DOHH2 (cell line): ENCODE results near the gene AKNA.

Experiments
- H3F3A ChIP-seq: fragments of 200-600 bp; sonication (generic), shearing (Covaris generic); 2 replicates; pipeline ENCODE4 v1.6.0; 2016; ENCODE audit warnings: antibody characterized with exemption, mild to moderate bottlenecking; ENCODE audit not compliant: control insufficient read depth, insufficient read depth
- H3K27ac ChIP-seq: fragments of 200-600 bp; sonication (generic); 2 replicates; pipeline ENCODE4 v1.5.1; 2014; ENCODE audit warnings: low read depth, mild to moderate bottlenecking, low read length, moderate library complexity
- H3K27me3 ChIP-seq: fragments of 200-600 bp; sonication (generic); 2 replicates; pipeline ENCODE4 v1.6.1; 2014; ENCODE audit warnings: mild to moderate bottlenecking, low read length, mixed read lengths; ENCODE audit not compliant: control insufficient read depth
- H3K36me3 ChIP-seq: fragments of 200-600 bp; sonication (generic); 2 replicates; pipeline ENCODE4 v1.6.1; 2014; ENCODE audit warnings: mild to moderate bottlenecking, low read length, moderate library complexity, mixed read lengths; ENCODE audit not compliant: control insufficient read depth
- H3K4me1 ChIP-seq: fragments of 200-600 bp; sonication (generic); 2 replicates; pipeline ENCODE4 v1.6.1; 2014; ENCODE audit warnings: mild to moderate bottlenecking, low read length, mixed read lengths; ENCODE audit not compliant: control insufficient read depth
- H3K4me2 ChIP-seq: fragments of 200-600 bp; sonication (generic); 2 replicates; pipeline ENCODE4 v1.6.0; 2014; ENCODE audit warnings: mild to moderate bottlenecking, low read length, moderate library complexity
- H3K4me3 ChIP-seq: fragments of 200-600 bp; sonication (generic); 2 replicates; pipeline ENCODE4 v1.5.1; 2014; ENCODE audit warnings: mild to moderate bottlenecking, low read length, mixed read lengths
- H3K79me2 ChIP-seq: fragments of 200-600 bp; sonication (generic); 2 replicates; pipeline ENCODE4 v1.6.1; 2014; ENCODE audit warnings: mild to moderate bottlenecking, low read length, mixed read lengths; ENCODE audit not compliant: control insufficient read depth
- H3K9me2 ChIP-seq: fragments of 200-600 bp; sonication (generic); replicated peaks from 2 replicates; pipeline ENCODE4 v1.6.1; 2014; ENCODE audit warnings: mild to moderate bottlenecking, low read length, mixed read lengths; ENCODE audit not compliant: control insufficient read depth
- H3K9me3 ChIP-seq: fragments of 200-600 bp; sonication (generic); 2 replicates; pipeline ENCODE4 v1.6.1; 2014; ENCODE audit warnings: antibody characterized with exemption, low read length, mixed read lengths; ENCODE audit not compliant: control insufficient read depth, insufficient read depth
- H4K20me1 ChIP-seq: fragments of 200-600 bp; sonication (generic); 2 replicates; pipeline ENCODE4 v1.6.0; 2014; ENCODE audit warnings: low read depth, mild to moderate bottlenecking, antibody characterized with exemption, low read length, moderate library complexity; ENCODE audit not compliant: control insufficient read depth, insufficient read depth
- EZH2phosphoT487 ChIP-seq: fragments of 200-600 bp; sonication (generic); IDR thresholded peaks from 2 replicates; pipeline ENCODE4 v1.6.1; 2017; ENCODE audit warnings: borderline replicate concordance, mild to moderate bottlenecking, antibody characterized with exemption, low read length, moderate library complexity, mixed read lengths
- TF ChIP-seq, protein P1 (sequence below): fragments of 200-600 bp; sonication (generic); IDR thresholded peaks from one replicate; pipeline ENCODE4 v1.5.1; 2014; ENCODE audit warnings: antibody characterized with exemption, mild to moderate bottlenecking, low read depth, low read length; ENCODE audit not compliant: poor library complexity, severe bottlenecking

Gene AKNA

DNA sequence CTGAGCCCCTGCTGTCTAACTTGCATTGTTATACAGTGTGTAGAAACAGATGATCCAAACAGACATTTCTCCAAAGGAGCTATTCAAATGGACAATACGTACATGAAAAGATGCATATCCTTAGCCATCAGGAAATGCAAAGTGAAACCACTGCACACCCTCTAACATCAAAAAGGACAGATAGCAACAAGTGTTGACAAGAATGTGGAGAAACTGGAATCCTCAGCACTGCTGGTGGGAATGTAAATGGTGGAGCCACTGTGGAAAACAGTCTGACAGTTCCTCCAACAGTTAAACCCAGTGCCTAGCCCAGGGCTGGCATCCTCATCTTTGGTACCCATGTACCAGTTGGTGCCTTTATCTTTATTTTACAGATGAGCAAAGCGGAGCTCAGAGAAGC is 49.6 kb downstream of the AKNA start:
- H3F3A ChIP-seq: peaks cover 22% of the 10 kb centered on the region
- H3K36me3 ChIP-seq: peaks cover 87% of the 10 kb centered on the region
- no peaks in the 10 kb centered on the region for H3K4me1 ChIP-seq
- H3K27me3 ChIP-seq: no peaks in the 10 kb centered on the region
- H3K79me2 ChIP-seq: 0 out of 2 replicates have a peak, but pooled peaks cover 3% of the 10 kb centered on the region
- no peak overlapping the region for H3K4me3 ChIP-seq
- no peak overlapping the region for H3K27ac ChIP-seq
- no peak overlapping the region for H3K4me2 ChIP-seq
- H3K9me3 ChIP-seq: peaks cover 5% of the 10 kb centered on the region; the same call in 1 of the 2 replicates
- no peaks in the 10 kb centered on the region for H3K9me2 ChIP-seq
- TF ChIP-seq, protein P1, sequence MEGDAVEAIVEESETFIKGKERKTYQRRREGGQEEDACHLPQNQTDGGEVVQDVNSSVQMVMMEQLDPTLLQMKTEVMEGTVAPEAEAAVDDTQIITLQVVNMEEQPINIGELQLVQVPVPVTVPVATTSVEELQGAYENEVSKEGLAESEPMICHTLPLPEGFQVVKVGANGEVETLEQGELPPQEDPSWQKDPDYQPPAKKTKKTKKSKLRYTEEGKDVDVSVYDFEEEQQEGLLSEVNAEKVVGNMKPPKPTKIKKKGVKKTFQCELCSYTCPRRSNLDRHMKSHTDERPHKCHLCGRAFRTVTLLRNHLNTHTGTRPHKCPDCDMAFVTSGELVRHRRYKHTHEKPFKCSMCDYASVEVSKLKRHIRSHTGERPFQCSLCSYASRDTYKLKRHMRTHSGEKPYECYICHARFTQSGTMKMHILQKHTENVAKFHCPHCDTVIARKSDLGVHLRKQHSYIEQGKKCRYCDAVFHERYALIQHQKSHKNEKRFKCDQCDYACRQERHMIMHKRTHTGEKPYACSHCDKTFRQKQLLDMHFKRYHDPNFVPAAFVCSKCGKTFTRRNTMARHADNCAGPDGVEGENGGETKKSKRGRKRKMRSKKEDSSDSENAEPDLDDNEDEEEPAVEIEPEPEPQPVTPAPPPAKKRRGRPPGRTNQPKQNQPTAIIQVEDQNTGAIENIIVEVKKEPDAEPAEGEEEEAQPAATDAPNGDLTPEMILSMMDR: no peak
- no peak for TF ChIP-seq EZH2phosphoT487
- H4K20me1 ChIP-seq: no peaks in the 10 kb centered on the region

DNA sequence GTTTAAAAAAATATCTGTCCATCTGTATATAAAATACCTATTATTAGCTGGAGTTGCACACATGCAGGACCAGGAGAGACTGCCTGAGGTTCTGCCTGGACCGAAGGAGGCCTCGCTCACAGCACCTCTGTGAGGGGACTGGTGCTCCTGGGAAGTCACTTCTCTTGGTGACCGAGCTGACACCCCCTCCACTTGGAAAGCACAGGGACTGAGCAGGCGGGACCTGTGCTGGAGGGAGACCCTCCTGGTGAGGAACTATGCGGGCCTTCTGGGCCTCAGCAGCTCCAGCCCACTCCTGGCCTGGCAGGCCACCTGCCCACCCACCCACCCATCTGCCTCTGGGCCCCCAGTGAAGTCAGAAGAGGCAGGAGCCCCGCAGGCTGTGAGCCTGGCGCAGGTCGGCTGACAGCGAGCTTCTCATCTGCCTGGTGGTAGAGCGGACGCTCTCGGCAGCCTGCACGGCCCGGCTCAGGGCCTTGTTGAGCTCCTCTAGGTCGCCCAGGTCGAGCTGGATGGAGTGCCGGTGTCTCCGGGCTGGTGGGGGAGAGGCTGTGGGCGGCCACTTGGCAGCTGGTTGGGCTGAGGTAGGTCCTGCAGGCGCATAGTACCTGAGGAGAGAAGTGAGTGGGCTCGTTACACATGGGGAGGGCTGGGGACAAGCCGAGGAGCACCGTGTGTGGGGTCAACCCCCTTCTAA is 50.9 kb downstream of the AKNA start:
- Histone ChIP-seq H4K20me1 (no peaks in the 10 kb centered on the region), H3K27me3 (no peaks in the 10 kb centered on the region), H3K9me2 (no peaks in the 10 kb centered on the region), H3K9me3 (peaks cover 5% of the 10 kb centered on the region; the same call in 1 of the 2 replicates), H3K27ac (no peak overlapping the region), H3K4me3 (no peak overlapping the region), H3K36me3 (peaks cover 75% of the 10 kb centered on the region), H3K4me1 (no peaks in the 10 kb centered on the region), H3F3A (peaks cover 21% of the 10 kb centered on the region), H3K4me2 (no peak overlapping the region), H3K79me2 (0 out of 2 replicates have a peak, but pooled peaks cover 3% of the 10 kb centered on the region)
- no peak for TF ChIP-seq EZH2phosphoT487
- TF ChIP-seq, protein P1: no peak

DNA sequence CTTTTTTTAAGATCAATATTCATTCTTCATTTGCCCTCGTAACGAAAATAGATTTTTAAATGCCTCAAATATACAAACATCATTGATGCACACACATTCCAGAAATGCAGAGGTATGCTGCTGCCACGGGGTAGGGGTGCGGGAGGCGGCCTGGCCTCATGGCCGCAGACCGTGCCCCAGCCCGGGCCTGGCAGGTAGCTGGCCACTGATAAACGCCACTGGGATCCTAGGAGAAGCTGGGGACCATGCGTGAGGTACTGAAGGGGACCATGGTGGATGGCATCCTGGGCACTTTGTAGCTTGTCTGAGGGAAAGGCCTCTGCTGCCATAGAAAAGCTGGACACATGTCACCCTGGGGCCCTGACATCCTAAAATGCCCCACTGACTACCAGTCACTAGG is 51.6 kb downstream of the AKNA start:
- Histone ChIP-seq H3K79me2 (0 out of 2 replicates have a peak, but pooled peaks cover 3% of the 10 kb centered on the region), H3F3A (peaks cover 20% of the 10 kb centered on the region), H3K4me2 (no peak overlapping the region), H3K27me3 (no peaks in the 10 kb centered on the region), H3K9me3 (peaks cover 5% of the 10 kb centered on the region; the same call in 1 of the 2 replicates), H3K4me1 (no peaks in the 10 kb centered on the region), H3K36me3 (peaks cover 68% of the 10 kb centered on the region), H3K9me2 (no peaks in the 10 kb centered on the region), H3K27ac (no peak overlapping the region), H3K4me3 (no peak overlapping the region), H4K20me1 (no peaks in the 10 kb centered on the region)
- TF ChIP-seq, protein P1: no peak
- TF ChIP-seq EZH2phosphoT487: no peak
